HG03469 (cell line): Measurements from ENCODE around the gene PRRT1.
A peak's percentile ranks its signal among the peaks of the same experiment; 100 is the strongest.

Source experiments
- ATAC-seq: cut with Tn5 transposase; IDR thresholded peaks from one replicate; pipeline ENCODE4 v1.9.1; 2021; ENCODE audit warnings: mild to moderate bottlenecking, moderate library complexity, moderate number of reproducible peaks; ENCODE audit not compliant: unreplicated experiment

The PRRT1 gene

DNA sequence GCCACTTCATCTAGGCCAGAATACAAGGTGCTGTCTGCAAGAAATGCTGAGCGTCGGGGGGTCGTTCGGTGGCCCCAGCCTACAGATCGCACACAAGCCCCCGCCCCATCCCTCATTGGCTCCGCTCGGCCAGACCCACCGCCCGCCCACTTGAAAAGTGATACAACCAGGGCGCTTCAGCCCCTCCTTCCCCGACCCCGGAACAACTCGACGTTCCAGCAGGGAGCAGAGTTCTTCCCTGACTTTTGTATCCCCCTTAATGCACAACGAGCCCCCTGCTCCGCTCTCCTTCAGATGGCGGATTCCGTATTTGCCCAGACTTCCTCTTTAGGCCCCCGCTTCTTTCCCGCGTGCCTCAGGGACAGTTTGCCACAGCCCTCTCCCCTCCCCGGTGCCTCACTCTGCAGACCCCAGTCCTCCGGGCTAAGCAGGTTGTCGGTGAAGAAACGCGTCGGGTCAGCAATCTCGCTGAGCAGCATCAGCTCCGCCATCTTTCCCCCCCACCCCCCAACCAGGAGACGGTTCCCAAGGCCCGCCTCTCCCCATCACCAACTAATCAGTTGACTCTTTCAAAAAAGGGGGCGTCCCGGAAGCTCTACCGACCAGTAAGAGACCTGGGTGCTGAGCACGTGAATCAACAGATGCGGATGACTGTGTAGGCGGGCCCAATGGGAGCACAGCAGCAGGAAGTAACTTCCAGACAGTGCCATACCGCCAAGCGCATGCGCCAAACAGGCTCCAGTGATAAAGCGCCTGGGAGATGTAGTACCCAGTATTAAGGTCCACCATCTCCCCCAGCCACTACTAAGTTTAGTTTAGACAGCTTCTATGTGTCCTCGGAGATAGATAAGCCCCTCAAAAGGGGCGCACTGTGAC, 23.8 kb downstream of the PRRT1 start, which contains the start of gene ATF6B:
Gene ATF6B (minus strand): TSS at position 530 of the 876 bp plus-strand sequence. CDS start 39 bp downstream, at position 491.
- ATAC-seq = peak; percentile 80

DNA sequence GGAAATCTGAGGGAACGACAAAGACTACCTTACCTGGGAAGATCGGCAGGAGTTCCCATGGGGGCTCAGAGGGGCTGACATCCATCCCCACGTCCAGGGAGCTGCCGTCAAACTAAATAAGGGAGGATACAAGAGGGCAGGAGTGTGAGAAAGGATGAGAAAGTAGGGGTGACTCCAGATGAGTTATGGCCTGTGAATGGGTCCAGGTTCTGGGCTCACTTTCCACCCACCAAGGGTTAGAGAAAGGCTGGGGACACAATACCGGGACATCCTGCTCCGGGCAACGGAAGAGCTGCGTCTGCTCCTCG, 24.4 kb downstream of the PRRT1 start:
- no peak for ATAC-seq

DNA sequence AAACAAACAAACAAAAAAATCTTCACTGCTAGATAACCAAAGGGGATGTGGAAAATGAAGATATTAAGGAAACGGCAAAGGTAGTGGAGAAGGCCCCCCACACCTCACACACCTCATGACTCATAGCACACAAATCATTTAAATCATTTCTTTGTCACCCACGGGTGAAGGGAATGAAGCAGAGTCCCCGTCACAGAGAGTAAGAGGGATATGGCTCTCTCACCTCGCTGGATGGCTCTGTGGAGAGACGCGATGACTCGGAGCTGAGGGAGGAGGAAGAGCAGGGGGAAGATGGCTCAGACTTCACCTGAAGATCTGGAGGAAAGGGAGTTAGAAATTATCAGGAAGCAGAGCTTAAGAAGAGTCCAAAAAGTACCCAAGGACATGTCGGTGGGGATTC, 24.9 kb downstream of the PRRT1 start:
- ATAC-seq = no peak

DNA sequence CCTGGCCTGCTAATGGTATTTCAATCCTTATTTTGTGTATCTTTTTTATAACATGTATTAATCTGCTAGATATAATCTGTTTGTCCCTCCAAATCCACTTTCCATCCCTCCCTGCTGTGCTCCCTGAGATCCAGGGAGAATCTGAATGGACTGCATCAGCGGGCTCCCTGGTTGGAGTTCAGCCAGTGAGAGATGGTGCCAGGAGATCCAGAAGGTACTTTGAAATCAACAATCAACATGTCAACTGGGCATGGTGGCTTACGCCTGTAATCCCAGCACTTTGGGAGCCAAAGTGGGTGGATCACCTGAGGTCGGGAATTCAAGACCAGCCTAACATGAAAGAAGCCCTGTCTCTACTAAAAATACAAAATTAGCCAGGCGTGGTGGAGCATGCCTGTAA, 28.1 kb downstream of the PRRT1 start:
- ATAC-seq = no peak

DNA sequence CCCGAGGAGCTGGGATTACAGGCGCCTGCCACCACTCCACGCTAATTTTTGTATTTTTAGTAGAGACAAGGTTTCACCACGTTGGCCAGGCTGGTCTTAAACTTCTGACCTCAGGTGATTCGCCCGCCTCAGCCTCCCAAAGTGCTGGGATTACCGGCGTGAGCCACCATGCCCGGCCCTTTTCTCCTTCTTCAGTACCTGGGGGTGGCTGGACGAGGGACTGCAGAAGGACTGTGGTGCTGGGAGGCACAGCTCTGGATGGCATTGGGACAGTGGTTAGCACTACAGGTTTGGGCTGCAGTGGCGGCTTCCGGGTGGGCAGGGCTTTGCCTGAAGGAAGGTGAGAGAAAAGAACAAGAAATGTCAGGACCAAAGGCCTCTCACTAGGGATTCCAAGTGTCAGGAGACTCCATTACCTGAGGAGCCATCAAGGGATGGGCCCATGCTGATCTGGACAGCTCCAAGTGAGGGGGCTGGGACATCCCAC, 31.1 kb downstream of the PRRT1 start:
- no peak for ATAC-seq

DNA sequence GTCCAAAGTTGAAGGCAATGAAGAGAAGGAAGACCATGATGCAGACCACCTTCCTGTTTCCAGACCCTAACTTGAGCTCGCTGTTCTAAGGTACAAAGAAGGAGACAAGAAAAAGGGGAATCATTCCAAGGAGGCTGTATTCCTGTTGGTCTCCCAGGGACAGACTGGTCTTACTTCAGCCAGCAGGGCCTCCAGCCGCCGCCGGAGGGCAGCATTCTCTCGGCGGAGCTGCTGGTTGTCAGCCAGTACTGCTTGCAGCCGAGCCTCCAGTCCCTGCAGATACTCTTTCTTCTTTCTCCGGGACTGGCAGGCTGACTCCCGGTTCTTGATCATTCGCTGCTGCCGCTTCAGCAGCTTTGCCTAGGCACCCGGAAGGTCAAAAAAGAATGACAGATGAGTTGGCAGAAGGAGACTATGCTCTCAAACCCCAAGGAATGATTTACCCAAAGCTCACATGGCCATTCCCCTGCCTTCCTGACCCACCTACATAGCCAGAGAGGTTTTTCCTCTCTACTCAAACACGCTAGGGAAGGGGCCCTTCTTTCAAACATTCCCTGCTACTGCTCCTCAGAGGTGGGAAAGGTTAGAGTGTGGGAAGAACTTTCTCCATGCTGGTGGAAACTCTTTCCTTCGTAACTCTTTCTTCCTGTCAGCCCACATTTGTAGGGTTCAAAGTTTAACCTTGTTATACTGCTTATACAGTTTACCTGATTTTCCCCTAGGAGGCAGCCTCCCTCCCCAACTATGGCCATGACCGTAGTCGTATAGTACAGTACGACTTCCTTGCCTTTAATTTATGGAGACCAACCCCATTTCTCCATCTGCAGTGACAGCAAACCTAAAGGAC, 32.7 kb downstream of the PRRT1 start:
- ATAC-seq = no peak

DNA sequence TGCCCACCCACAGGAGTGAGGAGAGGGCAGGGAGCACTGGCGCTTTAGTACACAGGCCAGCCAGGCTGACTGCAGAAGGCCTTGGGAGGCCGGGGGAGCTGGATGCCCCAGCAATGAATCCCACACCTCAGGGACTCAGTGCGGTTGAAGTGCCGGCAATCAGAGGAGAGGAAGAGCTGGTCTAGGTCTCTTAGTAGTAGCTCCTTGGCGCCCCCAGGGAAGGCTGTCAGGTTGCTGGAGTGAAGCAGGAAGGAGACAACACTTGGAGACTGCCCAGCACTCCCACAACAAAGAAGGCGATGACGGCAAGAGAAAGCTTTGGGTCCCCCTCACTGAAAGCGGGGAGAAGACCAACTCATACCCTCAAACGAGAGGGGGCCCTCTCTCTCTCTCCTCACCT, 34.3 kb downstream of the PRRT1 start:
- ATAC-seq = no peak

DNA sequence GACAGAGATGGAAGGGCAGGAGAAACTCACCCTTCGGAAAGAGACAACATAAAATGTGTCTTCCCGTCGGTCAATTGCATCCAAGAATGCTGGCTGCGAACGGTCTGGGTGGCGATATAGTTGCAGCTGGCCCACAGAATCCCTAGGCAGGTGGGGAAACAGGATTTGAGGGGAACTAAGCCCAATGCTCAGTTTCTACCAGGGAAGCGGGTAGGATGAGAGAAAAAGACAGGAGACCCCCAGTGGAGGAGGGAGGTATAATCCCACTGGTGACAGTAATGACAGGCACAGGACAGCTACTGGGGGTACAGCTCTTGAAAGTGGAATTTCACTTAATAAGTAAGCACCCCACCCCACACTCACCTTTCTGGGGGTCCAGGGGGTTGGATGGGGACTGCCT, 35.1 kb downstream of the PRRT1 start:
- no peak for ATAC-seq

DNA sequence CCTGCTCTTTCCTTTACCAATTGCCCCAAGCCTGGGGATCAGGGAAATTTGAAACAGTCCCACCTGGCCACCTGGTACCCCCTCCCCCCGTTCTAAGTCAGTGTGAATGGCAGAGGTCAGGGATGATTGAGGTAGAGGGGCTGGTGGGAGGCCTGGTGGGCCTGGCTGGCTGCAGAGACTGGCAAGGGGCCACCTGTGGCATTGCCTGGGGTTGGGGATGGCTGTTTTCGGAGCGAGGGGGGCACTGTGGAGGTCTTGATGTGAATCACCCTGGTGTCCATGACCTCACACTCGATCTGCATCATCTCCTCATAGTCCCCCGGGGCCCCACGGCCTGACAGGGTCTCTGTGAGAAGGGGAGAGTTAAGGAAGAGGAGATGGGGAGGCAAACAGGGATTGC, 36.1 kb downstream of the PRRT1 start:
- ATAC-seq = no peak

DNA sequence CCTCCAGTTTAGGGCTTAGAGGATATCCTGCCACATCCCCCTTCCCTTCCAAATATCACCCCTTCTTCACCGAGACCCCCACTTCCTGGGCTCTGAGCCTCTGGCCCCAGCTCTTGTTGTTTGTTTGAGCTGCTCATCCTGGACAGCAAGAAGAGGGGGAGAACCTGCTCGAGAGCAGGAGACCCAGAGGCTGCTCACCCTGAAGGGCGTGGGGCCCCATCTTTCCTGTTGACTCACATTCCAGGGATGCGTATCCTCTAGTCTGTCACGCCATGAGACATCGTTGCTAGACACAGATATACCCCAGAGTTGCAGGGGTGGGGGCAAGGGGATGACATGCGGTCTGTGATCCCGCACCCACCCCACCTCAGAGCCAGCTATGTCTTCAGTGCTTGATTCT, 36.9 kb downstream of the PRRT1 start:
- no peak for ATAC-seq

DNA sequence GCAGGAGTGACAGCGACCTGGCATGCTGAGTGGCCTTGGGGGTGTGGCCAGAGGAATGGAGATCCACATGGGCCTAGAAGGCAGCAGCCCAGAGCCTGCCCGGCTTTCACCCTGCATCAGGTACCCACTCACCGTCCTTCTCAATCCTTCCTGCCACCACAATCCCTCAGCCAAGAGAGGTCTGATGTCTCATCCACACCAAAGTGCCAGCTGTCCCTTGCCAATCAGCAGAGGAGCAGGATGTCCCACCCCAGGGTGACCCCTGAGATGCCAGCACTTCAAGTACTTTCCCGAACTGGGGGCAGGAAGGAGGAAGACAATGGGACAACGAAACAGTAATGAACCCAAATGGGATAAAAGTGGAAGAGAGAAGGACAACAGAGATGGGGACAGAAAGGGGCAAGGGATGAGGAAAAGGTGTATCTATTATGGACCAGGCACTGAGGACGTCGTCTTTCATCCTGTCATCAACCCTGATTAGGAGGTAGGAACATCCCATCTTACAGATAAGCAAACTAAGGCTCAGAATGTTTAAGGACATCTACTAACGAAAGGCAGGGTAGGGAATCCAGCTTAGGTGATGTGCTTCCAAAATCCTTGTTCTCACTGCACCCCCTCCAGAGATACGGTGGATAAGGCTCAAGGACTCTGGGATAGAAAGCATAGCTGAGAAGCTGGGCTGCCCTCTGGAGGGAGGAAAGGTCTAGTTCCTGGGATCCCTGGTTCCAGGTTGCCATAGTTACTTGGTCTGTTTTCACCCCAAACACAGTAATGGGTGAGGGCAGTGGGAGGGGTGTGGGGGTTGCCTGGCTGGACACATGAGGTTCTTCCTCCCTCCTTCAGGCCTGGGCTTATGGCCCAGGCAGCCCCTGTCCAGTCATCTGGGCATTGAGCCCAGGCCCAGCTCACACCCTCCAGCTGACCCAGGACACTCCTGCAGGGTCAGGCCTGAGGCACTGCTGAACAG, 38.1 kb downstream of the PRRT1 start:
- ATAC-seq = no peak

DNA sequence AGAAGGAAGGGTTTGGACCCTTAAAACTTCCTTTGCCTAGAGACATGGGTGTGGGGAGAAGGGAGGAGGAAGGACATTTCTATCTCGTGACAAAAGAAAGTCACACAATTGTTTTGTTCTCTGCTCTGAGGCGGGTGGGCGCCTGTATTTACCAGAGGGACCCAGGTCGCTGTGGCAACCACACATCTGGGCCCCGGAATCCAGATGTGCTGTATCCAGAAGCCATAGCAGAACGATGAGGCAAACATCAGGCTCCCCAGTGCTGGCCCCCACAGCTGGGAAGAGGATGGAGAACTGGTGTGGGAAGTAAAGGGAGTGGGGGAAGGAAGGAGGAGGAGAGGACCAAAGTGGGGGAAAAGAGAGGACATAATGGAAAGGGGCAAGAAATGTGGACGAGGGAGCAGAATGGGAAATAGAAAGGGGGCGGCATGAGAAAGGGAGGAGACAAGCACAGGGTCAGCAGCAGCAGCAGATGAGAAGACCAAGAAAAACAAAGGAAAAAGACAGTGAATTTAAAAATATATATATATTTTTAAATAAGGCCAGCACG, 39.2 kb downstream of the PRRT1 start:
- ATAC-seq = no peak

DNA sequence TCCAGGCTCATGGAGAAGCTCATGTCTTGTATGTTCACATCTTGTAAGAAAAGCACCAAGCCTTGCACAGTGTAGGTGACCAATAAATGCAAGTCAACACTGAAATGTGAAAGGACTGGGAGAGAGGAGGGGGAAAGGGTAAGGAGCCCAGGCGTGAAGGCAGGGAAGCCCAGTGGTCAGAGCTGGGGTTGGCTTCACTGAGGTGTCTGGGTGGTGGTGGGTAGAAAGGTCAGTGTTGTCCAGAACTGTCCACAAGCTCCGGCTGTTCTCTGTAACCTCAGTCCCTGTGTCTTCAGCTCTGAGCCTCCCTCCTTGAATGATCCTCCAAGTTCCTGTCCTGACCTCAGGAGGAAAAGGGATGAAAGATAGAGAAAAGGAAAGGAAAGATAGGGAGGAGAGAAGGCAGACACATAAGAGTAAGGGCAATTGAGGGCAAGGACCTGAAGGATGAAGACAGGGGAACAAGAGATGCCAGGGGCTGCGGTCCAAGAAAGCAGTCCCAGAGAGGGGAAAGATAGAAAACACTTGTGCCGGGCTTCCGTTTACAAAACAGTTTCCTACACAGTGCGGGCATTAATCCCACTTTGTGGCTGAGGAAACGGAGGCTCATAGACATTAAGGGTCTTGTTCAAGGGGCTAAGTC, 40.2 kb downstream of the PRRT1 start:
- ATAC-seq = no peak

DNA sequence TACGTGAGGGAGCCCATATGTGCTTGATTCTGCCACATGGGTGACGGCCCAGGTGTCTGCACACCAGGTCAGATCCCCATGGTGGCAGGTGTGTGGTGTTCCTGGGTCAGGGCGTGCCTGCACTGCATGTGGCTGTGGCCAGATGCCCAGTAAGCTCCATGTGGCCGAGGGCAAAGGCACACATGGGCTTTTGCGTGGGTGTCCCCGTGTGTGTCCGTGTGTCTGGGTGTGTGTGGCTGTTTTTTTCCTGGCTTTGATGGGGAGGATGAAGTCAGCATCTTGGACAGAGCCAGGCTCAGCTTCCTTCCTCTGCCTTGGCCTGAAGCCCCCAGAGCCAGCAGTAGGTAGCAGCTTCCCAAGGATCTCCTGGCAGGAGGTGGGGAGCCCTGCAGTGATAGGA, 41.1 kb downstream of the PRRT1 start:
- no peak for ATAC-seq

DNA sequence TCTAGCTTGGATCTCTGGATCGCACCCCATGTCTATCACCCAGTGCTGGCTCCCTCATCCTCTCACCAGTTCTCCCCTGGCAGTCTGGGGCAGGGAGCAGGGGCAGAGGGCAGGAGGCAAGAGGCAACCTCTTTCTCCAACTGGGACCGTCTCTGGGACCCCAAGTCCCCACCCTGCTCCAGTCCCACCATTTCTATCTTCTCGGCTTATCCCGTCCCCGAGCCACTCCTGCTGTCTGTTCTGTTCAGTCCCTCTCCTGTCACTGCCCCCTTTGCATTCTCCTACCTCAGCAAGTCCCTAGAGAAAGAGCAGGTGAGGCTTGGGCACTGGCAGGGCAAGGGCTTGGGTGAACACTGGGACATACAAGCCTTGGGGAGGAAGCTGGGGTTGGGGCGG, 42.0 kb downstream of the PRRT1 start:
- ATAC-seq = no peak

DNA sequence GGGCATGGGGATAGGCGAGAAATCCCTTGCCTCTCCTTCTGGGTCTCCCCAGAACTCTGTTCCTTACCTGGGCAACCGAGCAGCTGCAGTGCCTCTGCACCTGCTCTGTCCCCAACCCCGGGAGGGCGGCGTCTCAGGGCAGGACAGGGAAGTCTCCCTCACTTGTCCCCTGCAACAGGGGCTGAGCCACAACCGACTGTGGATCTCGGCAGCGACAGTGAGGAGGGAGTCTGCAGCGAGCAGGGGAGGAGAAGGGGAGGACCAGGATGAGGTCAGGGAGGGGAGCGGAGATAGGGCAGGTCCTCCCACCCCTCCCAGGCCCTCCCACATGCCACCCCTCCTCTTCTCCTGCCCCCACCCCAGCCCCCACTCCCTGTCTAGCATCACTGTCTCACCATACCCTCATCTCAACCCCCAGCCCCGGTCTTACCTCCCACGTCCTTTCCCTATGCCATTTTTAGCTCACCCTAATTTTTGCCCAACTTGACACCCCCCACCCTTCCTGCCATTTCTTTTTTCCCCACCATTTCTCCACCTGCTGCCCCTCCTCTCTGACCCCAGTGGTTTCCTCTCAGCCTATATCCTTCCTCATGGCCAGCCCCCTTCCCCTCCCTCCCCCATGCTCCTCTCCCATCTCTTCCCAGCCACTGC, 42.5 kb downstream of the PRRT1 start, which contains the start of gene TNXB:
Gene TNXB (minus strand): TSS at position 225 of the 651 bp plus-strand sequence. CDS start 11,140 bp downstream, outside the sequence.
- no peak for ATAC-seq

DNA sequence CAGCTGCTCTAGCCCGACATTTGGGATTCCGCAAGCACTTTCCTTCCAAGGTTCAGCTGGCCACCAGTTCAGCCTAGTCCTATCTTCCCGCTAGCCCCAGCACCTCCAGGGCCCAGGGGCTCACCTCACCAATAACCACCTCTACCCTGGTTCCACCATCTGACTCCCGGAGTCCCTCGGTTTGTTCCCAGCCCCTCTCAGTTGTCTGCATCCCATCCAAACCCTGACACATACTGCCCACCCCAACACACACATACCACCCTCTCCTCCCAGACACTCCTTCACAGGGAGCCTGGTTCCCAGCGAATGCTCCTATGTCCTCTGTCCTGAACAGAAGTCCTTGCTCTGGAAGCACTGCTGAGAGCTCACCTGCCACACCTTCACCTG, 43.0 kb downstream of the PRRT1 start:
- no peak for ATAC-seq

DNA sequence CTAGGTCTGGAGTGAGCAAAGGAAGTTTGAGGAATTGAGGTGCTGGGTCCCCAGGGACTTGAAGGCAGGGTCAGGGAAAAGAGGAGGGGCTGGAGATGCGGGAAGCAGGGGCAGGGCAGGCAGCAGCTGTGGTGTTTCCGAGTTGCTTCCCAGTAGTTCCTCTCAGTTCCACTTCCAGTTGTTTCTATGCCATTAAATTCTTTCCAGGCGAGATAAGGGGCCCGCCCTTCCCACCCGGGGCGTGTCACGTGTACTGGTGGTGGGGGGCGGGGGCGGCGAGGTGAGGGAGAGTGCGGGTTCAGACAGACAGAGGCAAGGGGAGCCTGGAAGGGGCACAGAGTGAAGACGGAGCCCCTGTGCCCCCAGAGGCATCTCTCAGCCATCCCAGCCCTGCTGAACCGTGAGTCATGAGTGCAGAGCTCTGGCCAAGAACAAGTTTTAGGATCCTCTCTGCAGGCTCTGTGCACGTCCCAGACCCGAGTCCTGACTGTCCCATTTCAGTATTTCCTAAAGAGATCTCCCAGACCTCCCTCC, 43.6 kb downstream of the PRRT1 start:
- ATAC-seq = no peak

DNA sequence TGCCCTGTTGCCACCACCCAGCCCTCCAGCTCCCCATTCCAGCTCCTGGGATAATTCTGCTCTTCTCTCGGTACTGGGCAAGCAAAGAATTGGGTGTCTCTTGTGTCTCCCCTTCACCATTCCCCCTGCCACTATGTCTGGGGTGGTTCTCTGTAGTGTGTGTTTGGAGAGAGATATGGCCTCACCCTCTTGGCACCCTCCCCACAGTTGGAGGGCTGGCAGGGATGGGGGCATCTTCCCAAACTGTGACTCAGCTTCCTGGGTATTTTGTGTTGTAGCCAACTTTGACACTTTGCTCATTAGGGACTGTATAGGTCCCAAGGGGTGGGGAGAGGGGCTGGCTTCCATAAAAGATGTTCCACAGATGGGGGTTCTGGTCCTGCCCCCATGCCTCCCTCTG, 44.3 kb downstream of the PRRT1 start:
- ATAC-seq = no peak
